WTC11 (cell line): ENCODE measurements around the gene CHRNA4. TPM values are rescaled to one million over a fixed set of nuclear protein-coding genes. Genes with fewer than 3 reads are reported as not detected.

ENCODE experiments used
- ATAC-seq: fragments of 200-7000 bp; cut with Tn5 transposase; 2 replicates; pipeline ENCODE4 v1.10.0; 2021; ENCODE audit warnings: mild to moderate bottlenecking, moderate library complexity
- CTCF ChIA-PET: fragments of 300-600 bp; sonication (Branson Sonifier 250); formaldehyde crosslinking; loops from one replicate; lab custom pipeline; 2021; ENCODE audit warnings: antibody characterized with exemption; lab: Charles Lee
- POLR2A ChIA-PET: fragments of 350-600 bp; sonication (Branson Sonifier 250); formaldehyde crosslinking; loops from one replicate; lab custom pipeline; 2021; ENCODE audit warnings: antibody characterized with exemption; lab: Charles Lee
- DNase-seq: peaks from one replicate; pipeline ENCODE4 v3.0.0; 2021; ENCODE audit warnings: low spot score
- H3K27ac Mint-ChIP-seq: 2 replicates; pipeline ENCODE4 v1.8.0; 2021; ENCODE audit warnings: mixed read lengths
- H3K27me3 Mint-ChIP-seq: 2 replicates; pipeline ENCODE4 v1.8.0; 2021; ENCODE audit warnings: low read depth, mild to moderate bottlenecking, moderate library complexity, mixed read lengths
- H3K36me3 Mint-ChIP-seq: 2 replicates; pipeline ENCODE4 v1.8.0; 2021; ENCODE audit warnings: mixed read lengths
- H3K4me1 Mint-ChIP-seq: 2 replicates; pipeline ENCODE4 v1.8.0; 2022; ENCODE audit warnings: mixed read lengths
- H3K4me3 Mint-ChIP-seq: 2 replicates; pipeline ENCODE4 v1.8.0; 2021; ENCODE audit warnings: mild to moderate bottlenecking, moderate library complexity, mixed read lengths
- H3K9me3 Mint-ChIP-seq: 2 replicates; pipeline ENCODE4 v1.8.0; 2021; ENCODE audit warnings: mixed read lengths
- CREM ChIP-seq: sonication (generic); formaldehyde crosslinking; IDR thresholded peaks from 2 replicates; pipeline ENCODE4 v1.8.1; 2022; ENCODE audit warnings: mild to moderate bottlenecking, missing genetic modification reagents, moderate library complexity
- CTCF ChIP-seq: fragments of 200-600 bp; IDR thresholded peaks from 2 replicates; pipeline ENCODE4 v1.8.0; 2022; ENCODE audit warnings: antibody characterized with exemption
- KAT7 ChIP-seq: sonication (generic); formaldehyde crosslinking; IDR thresholded peaks from 2 replicates; pipeline ENCODE4 v1.8.1; 2023; ENCODE audit warnings: missing genetic modification reagents, mild to moderate bottlenecking, borderline replicate concordance
- MXD4 ChIP-seq: fragments of 250-450 bp; sonication (Bioruptor Pico); IDR thresholded peaks from 2 replicates; pipeline ENCODE4 v1.8.0; 2021; ENCODE audit warnings: mild to moderate bottlenecking, moderate library complexity, borderline replicate concordance
- NFATC4 ChIP-seq: fragments of 250-450 bp; sonication (Bioruptor Pico); IDR thresholded peaks from 2 replicates; pipeline ENCODE4 v1.9.0; 2021; ENCODE audit warnings: mild to moderate bottlenecking
- OVOL2 ChIP-seq: fragments of 250-450 bp; sonication (Bioruptor Pico); IDR thresholded peaks from 2 replicates; pipeline ENCODE4 v1.9.0; 2021; ENCODE audit warnings: mild to moderate bottlenecking, borderline replicate concordance
- PRRX2 ChIP-seq: fragments of 250-450 bp; sonication (Bioruptor Pico); IDR thresholded peaks from 2 replicates; pipeline ENCODE4 v1.8.0; 2021; ENCODE audit warnings: mild to moderate bottlenecking
- RELA ChIP-seq: sonication (generic); formaldehyde crosslinking; IDR thresholded peaks from 2 replicates; pipeline ENCODE4 v1.8.1; 2022; ENCODE audit warnings: missing genetic modification reagents, mild to moderate bottlenecking, borderline replicate concordance
- SOX15 ChIP-seq: fragments of 250-450 bp; sonication (Bioruptor Pico); IDR thresholded peaks from 2 replicates; pipeline ENCODE4 v1.9.0; 2021; ENCODE audit warnings: mild to moderate bottlenecking
- TEAD1 ChIP-seq: sonication (generic); formaldehyde crosslinking; IDR thresholded peaks from 2 replicates; pipeline ENCODE4 v1.8.0; 2022; ENCODE audit warnings: mild to moderate bottlenecking, missing genetic modification reagents
- ZNF121 ChIP-seq: sonication (generic); formaldehyde crosslinking; IDR thresholded peaks from 2 replicates; pipeline ENCODE4 v1.8.0; 2023; ENCODE audit warnings: missing genetic modification reagents
- ZNF232 ChIP-seq: sonication (generic); formaldehyde crosslinking; IDR thresholded peaks from 2 replicates; pipeline ENCODE4 v1.8.0; 2022; ENCODE audit warnings: mild to moderate bottlenecking, missing genetic modification reagents
- ZSCAN18 ChIP-seq: fragments of 250-450 bp; sonication (Bioruptor Pico); IDR thresholded peaks from 2 replicates; pipeline ENCODE4 v2.1.2; 2022; ENCODE audit warnings: mild to moderate bottlenecking, moderate library complexity
- total RNA-seq: library from RNA; stranded (reverse); gene quantifications from 3 replicates; pipeline ENCODE4 v1.2.3, GENCODE V29; 2021
- TF ChIP-seq, protein P1 (sequence below): sonication (generic); formaldehyde crosslinking; IDR thresholded peaks from 2 replicates; pipeline ENCODE4 v1.8.0; 2023; ENCODE audit warnings: missing genetic modification reagents, mild to moderate bottlenecking, borderline replicate concordance

The CHRNA4 gene
- total RNA-seq, 1 experiment from 2014 or later: 2.5 TPM

DNA sequence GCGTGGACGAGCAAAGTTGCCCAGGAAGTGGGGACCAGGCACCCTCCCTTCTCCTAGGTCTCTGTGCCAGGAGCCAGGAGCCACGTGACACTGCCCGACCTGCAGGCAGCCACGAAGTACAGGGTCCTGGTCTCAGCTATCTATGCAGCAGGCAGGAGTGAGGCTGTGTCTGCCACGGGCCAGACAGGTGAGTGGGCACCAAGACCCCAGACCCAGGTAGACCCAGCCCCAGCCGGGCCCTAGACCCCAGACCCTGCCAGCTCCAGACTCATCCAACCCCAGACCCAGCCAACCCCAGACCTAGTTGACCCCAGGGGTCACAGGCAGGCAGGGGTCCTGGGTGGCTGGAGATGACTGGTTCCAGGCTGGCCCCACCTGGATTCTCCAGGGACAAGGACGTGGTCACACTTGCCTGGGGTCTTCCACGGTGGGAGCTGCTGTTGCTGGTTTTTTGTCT lies 47.1 kb downstream of the CHRNA4 start:
- ChIA-PET CTCF (interaction anchor here (0.7 to 1.6 kb wide), 2 partner anchors 9 to 63 kb away, joined by 3 read pairs; no protein-coding TSS in a partner anchor), POLR2A (no interaction called here)
- TF ChIP-seq CREM (CRISPR knock-in tag) (no peak), OVOL2 (CRISPR knock-in tag) (no peak), RELA (CRISPR knock-in tag) (no peak), TEAD1 (no peak), ZSCAN18 (CRISPR knock-in tag) (no peak)
- TF ChIP-seq, protein P1, sequence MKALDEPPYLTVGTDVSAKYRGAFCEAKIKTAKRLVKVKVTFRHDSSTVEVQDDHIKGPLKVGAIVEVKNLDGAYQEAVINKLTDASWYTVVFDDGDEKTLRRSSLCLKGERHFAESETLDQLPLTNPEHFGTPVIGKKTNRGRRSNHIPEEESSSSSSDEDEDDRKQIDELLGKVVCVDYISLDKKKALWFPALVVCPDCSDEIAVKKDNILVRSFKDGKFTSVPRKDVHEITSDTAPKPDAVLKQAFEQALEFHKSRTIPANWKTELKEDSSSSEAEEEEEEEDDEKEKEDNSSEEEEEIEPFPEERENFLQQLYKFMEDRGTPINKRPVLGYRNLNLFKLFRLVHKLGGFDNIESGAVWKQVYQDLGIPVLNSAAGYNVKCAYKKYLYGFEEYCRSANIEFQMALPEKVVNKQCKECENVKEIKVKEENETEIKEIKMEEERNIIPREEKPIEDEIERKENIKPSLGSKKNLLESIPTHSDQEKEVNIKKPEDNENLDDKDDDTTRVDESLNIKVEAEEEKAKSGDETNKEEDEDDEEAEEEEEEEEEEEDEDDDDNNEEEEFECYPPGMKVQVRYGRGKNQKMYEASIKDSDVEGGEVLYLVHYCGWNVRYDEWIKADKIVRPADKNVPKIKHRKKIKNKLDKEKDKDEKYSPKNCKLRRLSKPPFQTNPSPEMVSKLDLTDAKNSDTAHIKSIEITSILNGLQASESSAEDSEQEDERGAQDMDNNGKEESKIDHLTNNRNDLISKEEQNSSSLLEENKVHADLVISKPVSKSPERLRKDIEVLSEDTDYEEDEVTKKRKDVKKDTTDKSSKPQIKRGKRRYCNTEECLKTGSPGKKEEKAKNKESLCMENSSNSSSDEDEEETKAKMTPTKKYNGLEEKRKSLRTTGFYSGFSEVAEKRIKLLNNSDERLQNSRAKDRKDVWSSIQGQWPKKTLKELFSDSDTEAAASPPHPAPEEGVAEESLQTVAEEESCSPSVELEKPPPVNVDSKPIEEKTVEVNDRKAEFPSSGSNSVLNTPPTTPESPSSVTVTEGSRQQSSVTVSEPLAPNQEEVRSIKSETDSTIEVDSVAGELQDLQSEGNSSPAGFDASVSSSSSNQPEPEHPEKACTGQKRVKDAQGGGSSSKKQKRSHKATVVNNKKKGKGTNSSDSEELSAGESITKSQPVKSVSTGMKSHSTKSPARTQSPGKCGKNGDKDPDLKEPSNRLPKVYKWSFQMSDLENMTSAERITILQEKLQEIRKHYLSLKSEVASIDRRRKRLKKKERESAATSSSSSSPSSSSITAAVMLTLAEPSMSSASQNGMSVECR: no peak
- H3K4me1 Mint-ChIP-seq: no peaks in the 10 kb centered on the region
- no peak for ATAC-seq
- no peak for DNase-seq
- no peak overlapping the region for H3K4me3 Mint-ChIP-seq
- H3K27me3 Mint-ChIP-seq: no peaks in the 10 kb centered on the region
- H3K9me3 Mint-ChIP-seq: no peaks in the 10 kb centered on the region
- no peak overlapping the region for H3K27ac Mint-ChIP-seq
- no peaks in the 10 kb centered on the region for H3K36me3 Mint-ChIP-seq

GRCh38 chr20:63313349-63314014 lies 47.7 kb downstream of the CHRNA4 start:
- TF ChIP-seq SOX15 (CRISPR knock-in tag) (no peak), KAT7 (CRISPR knock-in tag) (no peak), ZNF232 (CRISPR knock-in tag) (no peak), ZNF121 (CRISPR knock-in tag) (no peak), OVOL2 (CRISPR knock-in tag) (no peak)
- TF ChIP-seq, all 79 proteins: peak for 0
- no peaks in the 10 kb centered on the region for H3K27me3 Mint-ChIP-seq
- no peaks in the 10 kb centered on the region for H3K36me3 Mint-ChIP-seq
- H3K4me1 Mint-ChIP-seq: no peaks in the 10 kb centered on the region
- ATAC-seq: no peak
- DNase-seq: no peak
- CTCF ChIA-PET: interaction anchor here (0.7 to 1.6 kb wide), 4 partner anchors 10 to 81 kb away, joined by 3 to 4 read pairs (median 3); no protein-coding TSS in a partner anchor
- no peaks in the 10 kb centered on the region for H3K9me3 Mint-ChIP-seq
- no peak overlapping the region for H3K4me3 Mint-ChIP-seq
- POLR2A ChIA-PET: no interaction called here
- no peak overlapping the region for H3K27ac Mint-ChIP-seq

- no peaks in the 10 kb centered on the region for H3K4me1 Mint-ChIP-seq
- ChIA-PET POLR2A (no interaction called here), CTCF (interaction anchor here (1.0 to 1.6 kb wide), 3 partner anchors 64 to 81 kb away, joined by 3 to 4 read pairs (median 3); no protein-coding TSS in a partner anchor)
- TF ChIP-seq ZSCAN18 (CRISPR knock-in tag) (no peak), NFATC4 (CRISPR knock-in tag) (no peak), PRRX2 (CRISPR knock-in tag) (no peak), MXD4 (CRISPR knock-in tag) (no peak), CTCF (no peak), SOX15 (CRISPR knock-in tag) (no peak), ZNF232 (CRISPR knock-in tag) (no peak)
- H3K9me3 Mint-ChIP-seq: no peaks in the 10 kb centered on the region
- H3K27me3 Mint-ChIP-seq: no peaks in the 10 kb centered on the region
- H3K4me3 Mint-ChIP-seq: no peak overlapping the region
- H3K27ac Mint-ChIP-seq: no peak overlapping the region
- no peaks in the 10 kb centered on the region for H3K36me3 Mint-ChIP-seq
- no peak for DNase-seq
- no peak for ATAC-seq
Observed at GRCh38 chr20:63312690-63313348, 48.3 kb downstream of the CHRNA4 start.
